ENCODE measurements around the gene SYT7. TPM values are rescaled to one million over a fixed set of nuclear protein-coding genes. Genes with fewer than 3 reads are reported as not detected.
A peak's percentile ranks its signal among the peaks of the same experiment; 100 is the strongest.

Gene SYT7
- total and polyA plus RNA-seq, 8 donors: 2.1 to 8.4 (median 6.8) TPM

GRCh38 chr11:61627850-61628661, 47.2 kb upstream of the SYT7 start:
- Histone ChIP-seq H3K27ac (no peak overlapping the region), H3K4me1 (no peaks in the 10 kb centered on the region), H3K4me3 (no peak overlapping the region), H3K27me3 (peaks cover 0 to 4% of the 10 kb centered on the region in 2 donors), H3K9me3 (no peaks in the 10 kb centered on the region), H3K36me3 (no peaks in the 10 kb centered on the region)
- ATAC-seq (peak; percentile 88), DNase-seq (peak in 3 of 4 donors; percentile 39 to 67 (median 65))
- intact Hi-C loops (cut with DNase I): loop anchor here in 1 of 2 donors (10.0 kb wide), 1 partner anchor 153 kb away; no protein-coding TSS in a partner anchor
- TF ChIP-seq CTCF (IDR thresholded peaks at IDR 0.05): peak; percentile 70 to 75

GRCh38 chr11:61626580-61627380, 45.9 kb upstream of the SYT7 start:
- H3K4me3 ChIP-seq: no peak overlapping the region
- no peak for TF ChIP-seq CTCF (IDR thresholded peaks at IDR 0.05)
- DNase-seq: peak in 3 of 4 donors; percentile 43 to 89 (median 80)
- H3K36me3 ChIP-seq: no peaks in the 10 kb centered on the region
- ATAC-seq: peak; percentile 92
- peaks cover 0 to 4% of the 10 kb centered on the region in 2 donors for H3K27me3 ChIP-seq
- no peaks in the 10 kb centered on the region for H3K9me3 ChIP-seq
- intact Hi-C loops (cut with DNase I): loop anchor here in 1 of 2 donors (10.0 kb wide), 1 partner anchor 152 kb away; no protein-coding TSS in a partner anchor
- no peaks in the 10 kb centered on the region for H3K4me1 ChIP-seq
- H3K27ac ChIP-seq: peak overlapping the region in 1 of 2 donors; percentile 67

- Histone ChIP-seq H3K4me1 (no peaks in the 10 kb centered on the region), H3K4me3 (no peak overlapping the region), H3K36me3 (no peaks in the 10 kb centered on the region), H3K9me3 (no peaks in the 10 kb centered on the region), H3K27me3 (peaks cover 0 to 13% of the 10 kb centered on the region in 2 donors), H3K27ac (no peak overlapping the region)
- TF ChIP-seq CTCF (IDR thresholded peaks at IDR 0.05): no peak
- DNase-seq (no peak), ATAC-seq (no peak)
- intact Hi-C loops (cut with DNase I): loop anchor here in 1 of 2 donors (10.0 kb wide), 1 partner anchor 151 kb away; no protein-coding TSS in a partner anchor
These were observed 44.6 kb upstream of the SYT7 start for GRCh38 chr11:61625525-61625924.

GRCh38 chr11:61621917-61622585, 41.2 kb upstream of the SYT7 start:
- peaks cover 0 to 17% of the 10 kb centered on the region in 2 donors for H3K27me3 ChIP-seq

More at GRCh38 chr11:61621917-61622585, 41.2 kb upstream of the SYT7 start:
- Histone ChIP-seq H3K4me1 (no peaks in the 10 kb centered on the region), H3K9me3 (no peaks in the 10 kb centered on the region), H3K4me3 (no peak overlapping the region), H3K36me3 (no peaks in the 10 kb centered on the region), H3K27ac (no peak overlapping the region)
- TF ChIP-seq CTCF (IDR thresholded peaks at IDR 0.05): no peak
- ATAC-seq (no peak), DNase-seq (no peak)
- intact Hi-C loops (cut with DNase I): loop anchor here in 1 of 2 donors (10.0 kb wide), 1 partner anchor 147 kb away; no protein-coding TSS in a partner anchor

All from left lung (tissue), 10 donors.